SK-N-SH (cell line): Measurements from ENCODE around the gene KLHL25. TPM values are rescaled to one million over a fixed set of nuclear protein-coding genes. Genes with fewer than 3 reads are reported as not detected.

Source experiments
- CTCF ChIA-PET: fragments of 300-600, 350-600 bp; formaldehyde crosslinking; extraction: SDS; loops from one replicate; lab custom pipeline; 2021; lab: Yijun Ruan, JAX
- POLR2A ChIA-PET: fragments of 350-600 bp; sonication (Branson Sonifier 250); formaldehyde crosslinking; extraction: SDS; loops from one replicate; lab custom pipeline; 2020; ENCODE audit warnings: antibody characterized with exemption, inconsistent platforms; lab: Yijun Ruan, JAX
- DNase-seq: peaks from one replicate; pipeline ENCODE4 v3.0.0; 2012
- H2AFZ ChIP-seq: fragments of 200-600 bp; sonication (generic); 2 replicates; pipeline ENCODE4 v1.8.1; 2016; ENCODE audit warnings: antibody characterized with exemption, mild to moderate bottlenecking, low read depth
- H3F3A ChIP-seq: fragments of 200-600 bp; sonication (generic); replicated peaks from 2 replicates; pipeline ENCODE3; 2016; ENCODE audit warnings: antibody characterized with exemption, mild to moderate bottlenecking; ENCODE audit not compliant: insufficient read depth
- H3K27ac ChIP-seq, 2 experiments: fragments of 200-500 bp in 1 of 2; fragments of 200-600 bp in 1 of 2; sonication (Bioruptor generic) in 1 of 2; sonication (generic), shearing (Covaris generic) in 1 of 2; 2 replicates each; pipeline versions ENCODE4 v1.5.1 to v1.6.1; 2014 to 2016; ENCODE audit warnings: low read depth in 2 of 2, inconsistent platforms in 1 of 2, low read length in 1 of 2, mild to moderate bottlenecking in 1 of 2, mixed read lengths in 1 of 2
- H3K27me3 ChIP-seq: fragments of 200-600 bp; sonication (generic), shearing (Covaris generic); 2 replicates; pipeline ENCODE4 v1.6.1; 2016; ENCODE audit warnings: mixed run types; ENCODE audit not compliant: insufficient read depth
- H3K36me3 ChIP-seq, 2 experiments: fragments of 200-500 bp in 1 of 2; fragments of 200-600 bp in 1 of 2; sonication (Bioruptor generic) in 1 of 2; sonication (generic) in 1 of 2; replicated peaks in 1 of 2; 2 replicates each; pipeline versions ENCODE3 to v1.5.1; 2014 to 2016; ENCODE audit warnings: low read length in 1 of 2, mild to moderate bottlenecking in 1 of 2; ENCODE audit not compliant: insufficient read depth in 2 of 2, control insufficient read depth in 1 of 2
- H3K4me1 ChIP-seq, 2 experiments: fragments of 200-500 bp in 1 of 2; fragments of 200-600 bp in 1 of 2; sonication (Bioruptor generic) in 1 of 2; sonication (generic), shearing (Covaris generic) in 1 of 2; 2 replicates each; pipeline versions ENCODE4 v1.5.1 to v1.6.1; 2014 to 2016; ENCODE audit warnings: low read depth in 1 of 2, low read length in 1 of 2, mixed run types in 1 of 2; ENCODE audit not compliant: insufficient read depth in 2 of 2, control insufficient read depth in 1 of 2
- H3K4me2 ChIP-seq: fragments of 200-600 bp; sonication (generic), shearing (Covaris generic); 2 replicates; pipeline ENCODE4 v1.6.1; 2017; ENCODE audit warnings: mixed run types
- H3K4me3 ChIP-seq, 2 experiments: fragments of 200-500 bp in 1 of 2; fragments of 200-600 bp in 1 of 2; sonication (Bioruptor generic) in 1 of 2; sonication (generic), shearing (Covaris generic) in 1 of 2; 2 replicates each; pipeline versions ENCODE4 v1.5.1 to v1.8.1; 2014 to 2016; ENCODE audit warnings: low read depth in 2 of 2, inconsistent platforms in 1 of 2, low read length in 1 of 2, mild to moderate bottlenecking in 1 of 2, mixed read lengths in 1 of 2, moderate library complexity in 1 of 2
- H3K79me2 ChIP-seq: fragments of 200-600 bp; sonication (generic); 2 replicates; pipeline ENCODE4 v1.8.1; 2017; ENCODE audit warnings: mild to moderate bottlenecking; ENCODE audit not compliant: insufficient read depth
- H3K9ac ChIP-seq: fragments of 200-600 bp; sonication (generic); 2 replicates; pipeline ENCODE4 v1.6.1; 2017; ENCODE audit warnings: mixed run types
- H3K9me2 ChIP-seq: fragments of 200-600 bp; sonication (generic); 2 replicates; pipeline ENCODE4 v1.6.1; 2017; ENCODE audit warnings: mixed run types
- H3K9me3 ChIP-seq: fragments of 200-600 bp; sonication (generic); 2 replicates; pipeline ENCODE4 v1.6.1; 2017; ENCODE audit warnings: mixed run types, mild to moderate bottlenecking, moderate library complexity
- H4K20me1 ChIP-seq: fragments of 200-600 bp; sonication (generic); 2 replicates; pipeline ENCODE4 v1.6.1; 2017; ENCODE audit warnings: mild to moderate bottlenecking, mixed run types; ENCODE audit not compliant: insufficient read depth
- EP300 ChIP-seq, 2 experiments: IDR thresholded peaks; 2 replicates each; pipeline versions ENCODE4 v1.4.0 to v1.6.1; 2012; ENCODE audit warnings: borderline replicate concordance in 1 of 2, low read depth in 1 of 2, low read length in 1 of 2
- EZH2phosphoT487 ChIP-seq: fragments of 200-600 bp; sonication (generic); IDR thresholded peaks from 2 replicates; pipeline ENCODE4 v1.6.1; 2017; ENCODE audit warnings: low read depth, mixed run types, mild to moderate bottlenecking, antibody characterized with exemption, moderate library complexity, borderline replicate concordance
- FOSL2 ChIP-seq: IDR thresholded peaks from 2 replicates; pipeline ENCODE4 v1.4.0; 2012; ENCODE audit warnings: low read depth, mild to moderate bottlenecking, moderate library complexity, borderline replicate concordance
- FOXJ3 ChIP-seq: sonication (generic); formaldehyde crosslinking; IDR thresholded peaks from 2 replicates; pipeline ENCODE4 v1.5.1; 2020; ENCODE audit warnings: mild to moderate bottlenecking, missing genetic modification reagents
- FOXM1 ChIP-seq: IDR thresholded peaks from 2 replicates; pipeline ENCODE4 v1.4.0; 2012; ENCODE audit warnings: low read depth, mild to moderate bottlenecking
- GABPA ChIP-seq: IDR thresholded peaks from 2 replicates; pipeline ENCODE4 v1.4.0; 2012; ENCODE audit warnings: low read depth, mild to moderate bottlenecking
- MXI1 ChIP-seq: IDR thresholded peaks from 2 replicates; pipeline ENCODE4 v1.6.1; 2012; ENCODE audit warnings: mild to moderate bottlenecking, low read depth, low read length, improper control_type of control experiment
- NRF1 ChIP-seq: IDR thresholded peaks from 2 replicates; pipeline ENCODE4 v1.6.1; 2012; ENCODE audit warnings: low read depth, mild to moderate bottlenecking, low read length
- RAD21 ChIP-seq: IDR thresholded peaks from 2 replicates; pipeline ENCODE4 v1.6.1; 2012; ENCODE audit warnings: mild to moderate bottlenecking, low read length
- RCOR1 ChIP-seq: fragments of 150-350 bp; IDR thresholded peaks from 2 replicates; pipeline ENCODE4 v1.6.1; 2017; ENCODE audit warnings: antibody characterized with exemption, low read length
- REST ChIP-seq: IDR thresholded peaks from 2 replicates; pipeline ENCODE4 v1.6.1; 2012; ENCODE audit warnings: mild to moderate bottlenecking, low read depth, low read length, moderate library complexity
- RFX5 ChIP-seq: IDR thresholded peaks from 2 replicates; pipeline ENCODE4 v1.6.1; 2012; ENCODE audit warnings: mild to moderate bottlenecking, improper control_type of control experiment, low read length
- RXRA ChIP-seq: IDR thresholded peaks from 2 replicates; pipeline ENCODE4 v1.4.0; 2012; ENCODE audit warnings: low read depth, mild to moderate bottlenecking, borderline replicate concordance
- TEAD4 ChIP-seq: IDR thresholded peaks from 2 replicates; pipeline ENCODE4 v1.4.0; 2012; ENCODE audit warnings: mild to moderate bottlenecking, borderline replicate concordance; ENCODE audit not compliant: insufficient read depth
- USF1 ChIP-seq: IDR thresholded peaks from 2 replicates; pipeline ENCODE4 v1.4.0; 2012; ENCODE audit warnings: low read depth, borderline replicate concordance
- USF2 ChIP-seq: fragments of 150-350 bp; IDR thresholded peaks from 2 replicates; pipeline ENCODE4 v1.6.1; 2017; ENCODE audit warnings: antibody characterized with exemption, low read length, low read depth, borderline replicate concordance
- WGBS: methylation state at CpG from one replicate; pipeline ENCODE4 v1.1.6; 2017; ENCODE audit warnings: low lambda C conversion rate; 5-methylcytosine and 5-hydroxymethylcytosine counted together
- polyA plus RNA-seq, 3 experiments: library from polyadenylated mRNA; depleted of rRNA; stranded (reverse); fragments of >200 nt; gene quantifications; 2 replicates each; pipeline ENCODE4 v1.2.3, GENCODE V29; 2012

The KLHL25 gene
- polyA plus RNA-seq, 1 of the 3 experiments (the other 2 are of a cell fraction): 4.5 TPM

GRCh38 chr15:85771271-85771670 is 23.5 kb downstream of the KLHL25 start:
- H3K27me3 ChIP-seq: no peaks in the 10 kb centered on the region
- DNase-seq: no peak
- no peak overlapping the region for H3K9ac ChIP-seq
- H3F3A ChIP-seq: no peaks in the 10 kb centered on the region
- CTCF ChIA-PET: interaction anchor here (1.5 kb wide), 1 partner anchor 42 kb away, joined by 3 read pairs; no protein-coding TSS in a partner anchor
- no peak for TF ChIP-seq RCOR1
- TF ChIP-seq RFX5: no peak
- no peak for TF ChIP-seq MXI1
- TF ChIP-seq RXRA: no peak
- TF ChIP-seq NRF1: no peak
- TF ChIP-seq EP300 (IDR thresholded peaks at IDR 0.05; ENCODE audit: borderline replicate concordance in 1 of 2, low read depth in 1 of 2, low read length in 1 of 2): no peak
- no peak for TF ChIP-seq TEAD4
- TF ChIP-seq FOXM1: no peak
- no peak for TF ChIP-seq REST
- no peak for TF ChIP-seq EZH2phosphoT487
- TF ChIP-seq USF2: no peak
- no peak for TF ChIP-seq GABPA
- TF ChIP-seq FOXJ3 (CRISPR knock-in tag): no peak
- TF ChIP-seq RAD21: no peak
- no peak for TF ChIP-seq FOSL2
- no peak for TF ChIP-seq USF1
- TF ChIP-seq, all 33 proteins: peak for 0
- POLR2A ChIA-PET: no interaction called here
- Histone ChIP-seq H2AFZ (no peak overlapping the region), H3K4me3 (no peak overlapping the region), H3K9me3 (no peaks in the 10 kb centered on the region), H3K79me2 (peaks cover 26% of the 10 kb centered on the region; the same call in 1 of the 2 replicates), H3K4me2 (no peak overlapping the region), H3K4me1 (peaks cover 5 to 6% of the 10 kb centered on the region in 2 experiments; a peak in 2 of 4 replicates), H4K20me1 (peaks cover 3% of the 10 kb centered on the region; the same call in 1 of the 2 replicates), H3K36me3 (no peaks in the 10 kb centered on the region), H3K27ac (no peak overlapping the region), H3K9me2 (no peaks in the 10 kb centered on the region)
- WGBS: 93% methylated on average over 4 of the region's 5 CpGs
